Adrenal gland (tissue), 12 donors: ENCODE data around the gene TREH. TPM values are rescaled to one million over a fixed set of nuclear protein-coding genes. Genes with fewer than 3 reads are reported as not detected.

Experiments used
- DNase-seq, 7 donors: peaks; one replicate each; pipeline ENCODE4 v3.0.0-alpha.2; 2019 to 2020
- H3K27ac ChIP-seq, 5 donors: fragments of 200-600 bp; sonication (generic) in 4 of 5; 1 replicate in 3 of 5; 2 replicates in 2 of 5; pipeline versions ENCODE4 v1.5.1 to v1.8.0; 2016 to 2020; ENCODE audit warnings: mild to moderate bottlenecking in 1 of 5
- H3K27me3 ChIP-seq: fragments of 200-600 bp; 2 replicates; pipeline ENCODE4 v1.8.0; 2021
- H3K36me3 ChIP-seq, 2 donors: fragments of 200-600 bp; replicated peaks in 1 of 2; 1 replicate in 1 of 2; 2 replicates in 1 of 2; pipeline versions ENCODE4 v1.5.1 to v1.8.0; 2018 to 2022
- H3K4me1 ChIP-seq, 2 donors: fragments of 200-600 bp; replicated peaks in 1 of 2; 1 replicate in 1 of 2; 2 replicates in 1 of 2; pipeline versions ENCODE4 v1.5.1 to v1.8.0; 2018 to 2021
- H3K4me3 ChIP-seq, 4 donors: fragments of 200-600 bp; sonication (generic) in 3 of 4; one replicate each; pipeline ENCODE4 v1.5.1; 2016 to 2018
- H3K9me3 ChIP-seq, 3 donors: fragments of 200-600 bp; sonication (generic) in 1 of 3; replicated peaks in 1 of 3; 1 replicate in 2 of 3; 2 replicates in 1 of 3; pipeline versions ENCODE4 v1.5.1 to v1.8.0; 2016 to 2021
- POLR2A ChIP-seq, 2 donors: fragments of 450-650 bp; IDR thresholded peaks; one replicate each; pipeline ENCODE4 v1.6.1; 2017; ENCODE audit warnings: antibody characterized with exemption in 2 of 2, mild to moderate bottlenecking in 2 of 2, moderate library complexity in 1 of 2
- WGBS, 4 donors: extraction: QIAGEN DNeasy Blood & Tissue Kit in 2 of 4; methylation state at CpG; one replicate each; pipeline versions ENCODE4 v1.1.5 to v1.1.7; 2013 to 2017; 5-methylcytosine and 5-hydroxymethylcytosine counted together
- intact Hi-C, 2 donors: fragments of 100-400 bp; cut with DNase I; formaldehyde crosslinking; loops; one replicate each; pipeline versions ENCODE4 v1.14.1 to v1.15.0; 2022 to 2023
- polyA plus RNA-seq, 3 donors: library from polyadenylated mRNA; stranded (reverse); fragments of 200-250 nt in 2 of 3; fragments of 350-450 nt in 1 of 3; fragmentation: Illumina TruSeq in 1 of 3; extraction: RNeasy Lipid Tissue Mini Kit (QIAGEN cat#74804) in 1 of 3; gene quantifications; one replicate each; pipeline ENCODE4 v1.2.3, GENCODE V29; 2013 to 2014
- total RNA-seq, 9 donors: library from RNA; depleted of rRNA in 4 of 9; stranded (reverse); fragments of >200 nt in 4 of 9; fragments of 120-200 nt in 1 of 9; fragmentation: NEBNext Ultra II Directional in 1 of 9; extraction: Animal tissue kit (Norgen Biotek cat#: 25700) in 1 of 9; gene quantifications; one replicate each; pipeline versions ENCODE4 v1.1.0 to v1.2.4, GENCODE V29; 2013 to 2023
- TF ChIP-seq, protein P1 (sequence below), 6 experiments: fragments of 450-650 bp in 4 of 6; fragments of 200-600 bp in 2 of 6; sonication (generic) in 1 of 6; IDR thresholded peaks; 1 replicate in 5 of 6; 2 replicates in 1 of 6; pipeline versions ENCODE4 v1.5.1 to v1.8.0; 2016 to 2021; ENCODE audit warnings: antibody characterized with exemption in 6 of 6, mild to moderate bottlenecking in 2 of 6, moderate library complexity in 1 of 6
- donor health status: healthy with polysubstance abuse.
- donor health status: Bipolar disorder and iron deficiency.
- donor health status: DM: yes; HTN: yes; CAD: no.
- donor health status: DM: no; HTN: no; CAD: no.
- donor health status: DM: no; HTN: no; CAD: no.
- donor health status: DM: yes; HTN: yes; CAD: no.

Gene TREH
- total and polyA plus RNA-seq, 12 donors: 3.0 to 5.1 TPM; not detected in 10

DNA sequence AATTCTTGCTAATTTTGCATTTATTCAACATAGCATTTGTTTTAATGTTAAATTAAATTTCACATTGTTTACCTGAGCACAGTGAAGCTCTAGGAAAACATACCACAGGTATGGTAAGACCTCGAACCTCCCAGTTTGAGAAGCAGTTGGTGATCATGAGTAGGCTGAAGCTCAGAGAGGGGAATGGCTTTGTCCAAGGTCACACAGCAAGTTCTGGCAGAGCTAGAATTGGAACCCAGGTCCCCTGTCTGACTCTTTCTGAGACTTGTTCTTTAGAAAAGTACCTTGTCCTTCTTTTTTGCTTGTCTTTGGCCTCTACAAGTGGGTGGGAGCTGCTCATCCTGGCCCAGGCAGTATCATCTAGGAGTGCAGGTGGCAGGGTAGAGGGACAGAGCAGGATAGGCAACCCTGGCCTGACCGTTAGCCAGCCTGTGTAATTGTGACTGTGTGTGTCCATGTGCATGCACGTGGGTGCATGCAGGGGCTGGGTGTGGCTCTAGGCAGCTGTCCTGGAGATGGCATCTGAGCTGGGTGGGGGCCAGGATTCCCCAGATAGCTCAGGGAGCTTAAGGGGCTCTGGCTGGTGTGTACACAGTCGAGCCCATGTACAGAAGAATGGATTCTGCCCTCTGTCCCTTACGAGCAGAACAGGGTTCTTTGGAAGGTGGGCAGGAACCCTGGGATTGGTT, 50.4 kb downstream of the TREH start:
- TF ChIP-seq, protein P1, sequence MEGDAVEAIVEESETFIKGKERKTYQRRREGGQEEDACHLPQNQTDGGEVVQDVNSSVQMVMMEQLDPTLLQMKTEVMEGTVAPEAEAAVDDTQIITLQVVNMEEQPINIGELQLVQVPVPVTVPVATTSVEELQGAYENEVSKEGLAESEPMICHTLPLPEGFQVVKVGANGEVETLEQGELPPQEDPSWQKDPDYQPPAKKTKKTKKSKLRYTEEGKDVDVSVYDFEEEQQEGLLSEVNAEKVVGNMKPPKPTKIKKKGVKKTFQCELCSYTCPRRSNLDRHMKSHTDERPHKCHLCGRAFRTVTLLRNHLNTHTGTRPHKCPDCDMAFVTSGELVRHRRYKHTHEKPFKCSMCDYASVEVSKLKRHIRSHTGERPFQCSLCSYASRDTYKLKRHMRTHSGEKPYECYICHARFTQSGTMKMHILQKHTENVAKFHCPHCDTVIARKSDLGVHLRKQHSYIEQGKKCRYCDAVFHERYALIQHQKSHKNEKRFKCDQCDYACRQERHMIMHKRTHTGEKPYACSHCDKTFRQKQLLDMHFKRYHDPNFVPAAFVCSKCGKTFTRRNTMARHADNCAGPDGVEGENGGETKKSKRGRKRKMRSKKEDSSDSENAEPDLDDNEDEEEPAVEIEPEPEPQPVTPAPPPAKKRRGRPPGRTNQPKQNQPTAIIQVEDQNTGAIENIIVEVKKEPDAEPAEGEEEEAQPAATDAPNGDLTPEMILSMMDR (IDR thresholded peaks at IDR 0.05): no peak
- TF ChIP-seq POLR2A (IDR thresholded peaks at IDR 0.05): no peak
- Histone ChIP-seq H3K27me3 (no peaks in the 10 kb centered on the region), H3K36me3 (peaks cover 0 to 70% of the 10 kb centered on the region in 2 donors), H3K4me3 (no peak overlapping the region), H3K27ac (no peak overlapping the region), H3K9me3 (no peaks in the 10 kb centered on the region), H3K4me1 (peaks cover 0 to 23% of the 10 kb centered on the region in 2 donors)
- no peak for DNase-seq
- intact Hi-C loops: no loop called here
- 66 to 87% (median 82%) methylated on average over 4 to 5 of the region's 5 CpGs for WGBS, 4 donors

DNA sequence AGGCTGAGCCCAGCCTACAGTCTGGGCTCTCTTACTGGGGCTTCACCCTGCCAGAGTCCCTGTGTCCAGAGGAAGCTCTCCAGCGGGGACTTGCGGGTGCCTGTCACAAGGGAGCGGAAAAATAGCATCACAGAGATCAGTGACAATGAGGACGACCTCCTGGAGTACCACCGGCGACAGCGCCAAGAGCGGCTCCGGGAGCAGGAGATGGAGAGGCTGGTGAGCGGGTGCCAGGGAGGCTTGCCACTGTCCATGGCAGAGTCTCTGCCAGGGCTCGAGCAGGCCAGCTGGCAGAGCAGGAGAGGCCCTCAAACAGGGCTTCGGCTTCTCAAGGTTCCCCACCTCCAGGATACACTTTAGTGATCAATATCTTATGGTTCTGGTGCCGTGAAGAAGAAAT, 51.0 kb downstream of the TREH start:
- intact Hi-C loops: no loop called here
- Histone ChIP-seq H3K27me3 (no peaks in the 10 kb centered on the region), H3K27ac (no peak overlapping the region), H3K9me3 (no peaks in the 10 kb centered on the region), H3K4me3 (no peak overlapping the region), H3K36me3 (peaks cover 0 to 70% of the 10 kb centered on the region in 2 donors), H3K4me1 (peaks cover 2 to 18% of the 10 kb centered on the region in 2 donors)
- no peak for TF ChIP-seq POLR2A (IDR thresholded peaks at IDR 0.05)
- TF ChIP-seq, protein P1 (IDR thresholded peaks at IDR 0.05): no peak
- DNase-seq: no peak
- 78 to 90% (median 84%) methylated on average over 7 to 13 of the region's 13 CpGs for WGBS, 4 donors

DNA sequence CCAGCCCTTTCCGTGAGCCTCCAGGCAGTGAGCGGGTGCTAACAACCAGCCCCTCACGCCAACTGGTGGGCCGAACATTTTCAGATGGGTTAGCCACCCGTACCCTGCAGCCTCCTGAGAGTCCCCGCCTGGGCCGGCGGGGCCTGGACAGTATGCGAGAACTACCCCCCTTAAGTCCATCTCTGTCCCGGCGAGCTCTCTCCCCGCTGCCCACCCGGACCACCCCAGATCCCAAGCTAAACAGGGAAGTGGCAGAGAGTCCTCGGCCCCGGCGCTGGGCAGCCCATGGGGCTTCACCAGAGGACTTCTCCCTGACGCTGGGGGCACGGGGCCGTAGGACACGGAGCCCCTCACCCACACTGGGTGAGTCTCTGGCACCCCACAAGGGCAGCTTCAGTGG, 51.4 kb downstream of the TREH start:
- no peaks in the 10 kb centered on the region for H3K9me3 ChIP-seq
- H3K4me1 ChIP-seq: peaks cover 6 to 20% of the 10 kb centered on the region in 2 donors
- DNase-seq: no peak
- no peak overlapping the region for H3K4me3 ChIP-seq
- intact Hi-C loops: no loop called here
- H3K27me3 ChIP-seq: no peaks in the 10 kb centered on the region
- peaks cover 0 to 68% of the 10 kb centered on the region in 2 donors for H3K36me3 ChIP-seq
- WGBS, 4 donors: 89 to 96% (median 93%) methylated on average over 7 to 20 of the region's 20 CpGs
- TF ChIP-seq, protein P1 (IDR thresholded peaks at IDR 0.05): no peak
- no peak for TF ChIP-seq POLR2A (IDR thresholded peaks at IDR 0.05)
- H3K27ac ChIP-seq: no peak overlapping the region

- Histone ChIP-seq H3K36me3 (peaks cover 0 to 64% of the 10 kb centered on the region in 2 donors), H3K27me3 (no peaks in the 10 kb centered on the region), H3K9me3 (no peaks in the 10 kb centered on the region), H3K27ac (no peak overlapping the region), H3K4me3 (no peak overlapping the region), H3K4me1 (peaks cover 7 to 25% of the 10 kb centered on the region in 2 donors)
- TF ChIP-seq, protein P1 (IDR thresholded peaks at IDR 0.05): no peak
- TF ChIP-seq POLR2A (IDR thresholded peaks at IDR 0.05): no peak
- 90 to 92% (median 91%) methylated on average over 4 to 10 of the region's 10 CpGs; no CpG with 5 or more reads in 1 of the 4 donors for WGBS, 4 donors
- intact Hi-C loops: no loop called here
- no peak for DNase-seq
These were observed 51.9 kb downstream of the TREH start for GRCh38 chr11:118627566-118627965.
